GM18498 (cell line): ENCODE results near the gene VAMP1.

Source experiments
- ATAC-seq: cut with Tn5 transposase; IDR thresholded peaks from one replicate; pipeline ENCODE4 v1.9.1; 2021; ENCODE audit warnings: mild to moderate bottlenecking, moderate library complexity; ENCODE audit not compliant: unreplicated experiment

The VAMP1 gene

GRCh38 chr12:6426882-6427671, 43.4 kb downstream of the VAMP1 start:
- peak; percentile 73 for ATAC-seq

- ATAC-seq = no peak
Measured at GRCh38 chr12:6425590-6426531, 44.6 kb downstream of the VAMP1 start.

GRCh38 chr12:6424866-6425265, 45.6 kb downstream of the VAMP1 start:
- ATAC-seq = no peak

GRCh38 chr12:6424008-6424347, 46.5 kb downstream of the VAMP1 start:
- no peak for ATAC-seq

GRCh38 chr12:6423267-6424007, 47.0 kb downstream of the VAMP1 start:
- peak; percentile 47 for ATAC-seq

GRCh38 chr12:6420364-6420763, 50.1 kb downstream of the VAMP1 start:
- ATAC-seq = no peak

- no peak for ATAC-seq
Measured at GRCh38 chr12:6418796-6419195, 51.7 kb downstream of the VAMP1 start.

- no peak for ATAC-seq
Measured at GRCh38 chr12:6416596-6416995, 53.9 kb downstream of the VAMP1 start.
